Measurements from ENCODE around the gene RMI2. TPM values are rescaled to one million over a fixed set of nuclear protein-coding genes. Genes with fewer than 3 reads are reported as not detected.
"Not testable (repeated sequence)": the region's sequence is repeated elsewhere in the genome, so short reads cannot be mapped to it uniquely, and the experiment has no call there.

Gene RMI2
- total RNA-seq, 4 donors from 2014 or later = 2.3 to 6.6 (median 3.5) TPM

GRCh38 chr16:11297492-11298142 lies 47.6 kb upstream of the RMI2 start:
- TF ChIP-seq POLR2A (IDR thresholded peaks at IDR 0.05) = no peak
- TF ChIP-seq, protein P1, sequence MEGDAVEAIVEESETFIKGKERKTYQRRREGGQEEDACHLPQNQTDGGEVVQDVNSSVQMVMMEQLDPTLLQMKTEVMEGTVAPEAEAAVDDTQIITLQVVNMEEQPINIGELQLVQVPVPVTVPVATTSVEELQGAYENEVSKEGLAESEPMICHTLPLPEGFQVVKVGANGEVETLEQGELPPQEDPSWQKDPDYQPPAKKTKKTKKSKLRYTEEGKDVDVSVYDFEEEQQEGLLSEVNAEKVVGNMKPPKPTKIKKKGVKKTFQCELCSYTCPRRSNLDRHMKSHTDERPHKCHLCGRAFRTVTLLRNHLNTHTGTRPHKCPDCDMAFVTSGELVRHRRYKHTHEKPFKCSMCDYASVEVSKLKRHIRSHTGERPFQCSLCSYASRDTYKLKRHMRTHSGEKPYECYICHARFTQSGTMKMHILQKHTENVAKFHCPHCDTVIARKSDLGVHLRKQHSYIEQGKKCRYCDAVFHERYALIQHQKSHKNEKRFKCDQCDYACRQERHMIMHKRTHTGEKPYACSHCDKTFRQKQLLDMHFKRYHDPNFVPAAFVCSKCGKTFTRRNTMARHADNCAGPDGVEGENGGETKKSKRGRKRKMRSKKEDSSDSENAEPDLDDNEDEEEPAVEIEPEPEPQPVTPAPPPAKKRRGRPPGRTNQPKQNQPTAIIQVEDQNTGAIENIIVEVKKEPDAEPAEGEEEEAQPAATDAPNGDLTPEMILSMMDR (IDR thresholded peaks at IDR 0.05) = peak in 4 of 6 experiments; percentile 7 to 25 (median 18)
- Histone ChIP-seq H3K4me3 (peak overlapping the region in 3 of 4 donors; percentile 23 to 38 (median 31)), H3K27me3 (no peaks in the 10 kb centered on the region), H3K4me1 (peaks cover 4 to 21% (median 15%) of the 10 kb centered on the region in 4 donors), H3K9me3 (no peaks in the 10 kb centered on the region), H3K36me3 (no peaks in the 10 kb centered on the region), H3K27ac (peak overlapping the region in 1 of 4 donors; percentile 77)
- DNase-seq = peak; percentile 66 to 94 (median 92)

GRCh38 chr16:11298143-11298900 lies 46.9 kb upstream of the RMI2 start:
- Histone ChIP-seq H3K4me1 (peaks cover 4 to 21% (median 15%) of the 10 kb centered on the region in 4 donors), H3K27ac (peak overlapping the region in 1 of 4 donors; percentile 77), H3K27me3 (no peaks in the 10 kb centered on the region), H3K9me3 (no peaks in the 10 kb centered on the region), H3K36me3 (no peaks in the 10 kb centered on the region), H3K4me3 (no peak overlapping the region)
- TF ChIP-seq POLR2A (IDR thresholded peaks at IDR 0.05) = no peak
- TF ChIP-seq, protein P1 (IDR thresholded peaks at IDR 0.05) = no peak
- DNase-seq = no peak

- not testable (repeated sequence) for H3K27me3 ChIP-seq, H3K4me3 ChIP-seq, H3K36me3 ChIP-seq, H3K9me3 ChIP-seq
- Histone ChIP-seq H3K4me1 (peaks cover 4 to 21% (median 15%) of the 10 kb centered on the region in 4 donors), H3K27ac (peak overlapping the region in 1 of 4 donors; percentile 77)
- DNase-seq = peak in 2 of 3 donors; percentile 67
Observed at GRCh38 chr16:11298950-11299547, 46.2 kb upstream of the RMI2 start.

DNA sequence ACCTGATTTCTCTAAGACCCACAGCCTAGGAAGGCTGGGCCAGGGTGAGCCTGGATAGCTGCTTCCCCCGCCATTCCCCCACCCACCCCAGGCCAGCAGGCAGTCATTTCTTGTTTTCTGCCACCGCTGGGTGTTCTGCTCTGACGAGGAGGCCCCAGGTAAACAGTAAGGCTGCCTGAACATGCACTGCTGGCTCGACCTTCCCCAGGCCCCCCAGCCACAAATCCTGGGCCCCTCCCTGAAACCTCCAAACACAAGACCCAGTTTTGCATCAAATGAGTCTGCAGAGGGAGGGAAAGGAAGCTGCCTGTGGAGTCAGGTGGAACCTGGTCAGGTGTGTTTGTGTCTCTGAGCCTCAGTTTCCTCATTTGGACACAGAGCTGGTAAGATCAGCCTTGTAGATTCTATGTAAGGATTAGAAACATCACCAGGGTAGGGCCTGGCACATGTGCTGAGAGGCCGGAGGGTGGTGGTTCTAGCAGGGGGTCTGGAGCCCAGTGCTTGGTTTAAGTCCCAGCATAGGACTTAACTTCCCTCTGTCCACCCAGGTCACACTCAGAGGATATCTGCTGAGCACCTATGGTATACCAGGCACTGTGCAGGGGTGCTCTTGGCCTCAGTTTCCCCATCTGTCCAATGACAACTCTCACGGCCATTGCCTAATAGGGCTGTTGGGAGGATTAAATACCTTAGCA lies 45.2 kb upstream of the RMI2 start:
- no peak for TF ChIP-seq POLR2A (IDR thresholded peaks at IDR 0.05)
- TF ChIP-seq, protein P1 (IDR thresholded peaks at IDR 0.05) = no peak
- Histone ChIP-seq H3K4me3 (no peak overlapping the region), H3K36me3 (no peaks in the 10 kb centered on the region), H3K27me3 (no peaks in the 10 kb centered on the region), H3K4me1 (peaks cover 4 to 21% (median 15%) of the 10 kb centered on the region in 4 donors), H3K9me3 (no peaks in the 10 kb centered on the region), H3K27ac (peak overlapping the region in 1 of 4 donors; percentile 32)
- peak in 1 of 3 donors; percentile 53 for DNase-seq

GRCh38 chr16:11300560-11300892 lies 44.7 kb upstream of the RMI2 start:
- DNase-seq = no peak
- no peaks in the 10 kb centered on the region for H3K36me3 ChIP-seq
- H3K4me1 ChIP-seq = peaks cover 4 to 21% (median 15%) of the 10 kb centered on the region in 4 donors
- TF ChIP-seq POLR2A (IDR thresholded peaks at IDR 0.05) = no peak
- TF ChIP-seq, protein P1 (IDR thresholded peaks at IDR 0.05) = no peak
- H3K4me3 ChIP-seq = no peak overlapping the region
- no peaks in the 10 kb centered on the region for H3K9me3 ChIP-seq
- H3K27me3 ChIP-seq = no peaks in the 10 kb centered on the region
- peak overlapping the region in 1 of 4 donors; percentile 32 for H3K27ac ChIP-seq
